Upper lobe of left lung (tissue), 4 donors: ENCODE results near the gene TBC1D17.

Experiments used
- EP300 ChIP-seq, 4 donors: sonication (generic); formaldehyde crosslinking; IDR thresholded peaks; one replicate each; pipeline ENCODE4 v1.5.1; 2017; ENCODE audit warnings: antibody characterized with exemption in 4 of 4, control low read depth in 2 of 4
- POLR2A ChIP-seq, 4 donors: fragments of 450-650 bp; IDR thresholded peaks; one replicate each; pipeline ENCODE4 v1.5.1; 2016 to 2017; ENCODE audit warnings: antibody characterized with exemption in 4 of 4, mild to moderate bottlenecking in 2 of 4
- POLR2AphosphoS5 ChIP-seq, 2 donors: sonication (generic); formaldehyde crosslinking; IDR thresholded peaks; one replicate each; pipeline ENCODE4 v1.5.1; 2017; ENCODE audit warnings: antibody characterized with exemption in 2 of 2
- TF ChIP-seq, protein P1 (sequence below), 6 experiments: fragments of 450-650 bp in 4 of 6; fragments of 200-600 bp in 2 of 6; sonication (generic) in 2 of 6; IDR thresholded peaks; one replicate each; pipeline ENCODE4 v1.5.1; 2016 to 2019; ENCODE audit warnings: antibody characterized with exemption in 6 of 6

DNA sequence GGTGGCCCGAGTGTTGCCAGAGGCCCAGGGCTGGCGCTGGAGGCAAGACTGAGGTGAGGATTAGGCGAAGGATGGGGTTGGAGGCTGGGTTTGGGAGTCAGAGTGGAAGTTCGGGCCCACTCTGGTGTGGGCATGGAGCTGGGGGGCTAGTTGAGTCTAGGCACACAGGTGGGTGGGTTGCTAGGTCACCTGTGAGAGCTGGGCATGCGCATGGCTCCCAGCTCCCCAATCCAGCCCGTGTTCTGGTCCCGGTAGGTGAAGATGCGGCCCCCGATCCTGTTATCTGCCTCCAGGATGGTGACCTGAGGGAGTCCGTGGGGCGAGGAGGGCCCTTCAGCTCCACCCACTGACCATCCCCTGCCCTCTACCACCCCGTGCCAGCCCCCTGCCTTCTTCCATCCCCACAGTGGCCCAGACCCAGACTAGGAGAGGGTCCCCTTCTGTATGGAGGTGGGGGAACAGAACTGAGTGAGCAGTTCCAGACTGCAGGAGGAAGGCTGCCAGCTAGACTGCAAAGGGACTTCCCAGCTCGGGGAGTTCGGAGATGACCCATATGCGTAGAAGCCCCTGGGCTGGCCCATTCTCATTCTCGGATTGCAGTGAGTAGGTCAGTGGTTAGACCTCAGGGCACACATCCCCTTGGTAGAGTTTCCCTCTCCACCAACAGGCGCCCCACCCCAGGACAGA lies 17.5 kb downstream of the TBC1D17 start:
- TF ChIP-seq, protein P1, sequence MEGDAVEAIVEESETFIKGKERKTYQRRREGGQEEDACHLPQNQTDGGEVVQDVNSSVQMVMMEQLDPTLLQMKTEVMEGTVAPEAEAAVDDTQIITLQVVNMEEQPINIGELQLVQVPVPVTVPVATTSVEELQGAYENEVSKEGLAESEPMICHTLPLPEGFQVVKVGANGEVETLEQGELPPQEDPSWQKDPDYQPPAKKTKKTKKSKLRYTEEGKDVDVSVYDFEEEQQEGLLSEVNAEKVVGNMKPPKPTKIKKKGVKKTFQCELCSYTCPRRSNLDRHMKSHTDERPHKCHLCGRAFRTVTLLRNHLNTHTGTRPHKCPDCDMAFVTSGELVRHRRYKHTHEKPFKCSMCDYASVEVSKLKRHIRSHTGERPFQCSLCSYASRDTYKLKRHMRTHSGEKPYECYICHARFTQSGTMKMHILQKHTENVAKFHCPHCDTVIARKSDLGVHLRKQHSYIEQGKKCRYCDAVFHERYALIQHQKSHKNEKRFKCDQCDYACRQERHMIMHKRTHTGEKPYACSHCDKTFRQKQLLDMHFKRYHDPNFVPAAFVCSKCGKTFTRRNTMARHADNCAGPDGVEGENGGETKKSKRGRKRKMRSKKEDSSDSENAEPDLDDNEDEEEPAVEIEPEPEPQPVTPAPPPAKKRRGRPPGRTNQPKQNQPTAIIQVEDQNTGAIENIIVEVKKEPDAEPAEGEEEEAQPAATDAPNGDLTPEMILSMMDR (IDR thresholded peaks at IDR 0.05): no peak
- no peak for TF ChIP-seq POLR2A (IDR thresholded peaks at IDR 0.05)
- TF ChIP-seq EP300 (IDR thresholded peaks at IDR 0.05): no peak
- no peak for TF ChIP-seq POLR2AphosphoS5 (IDR thresholded peaks at IDR 0.05)
